Measurements from ENCODE around the gene WDR33. TPM values are rescaled to one million over a fixed set of nuclear protein-coding genes. Genes with fewer than 3 reads are reported as not detected.

The WDR33 gene
- total RNA-seq, 1 experiment from 2014 or later = 29.9 TPM

DNA sequence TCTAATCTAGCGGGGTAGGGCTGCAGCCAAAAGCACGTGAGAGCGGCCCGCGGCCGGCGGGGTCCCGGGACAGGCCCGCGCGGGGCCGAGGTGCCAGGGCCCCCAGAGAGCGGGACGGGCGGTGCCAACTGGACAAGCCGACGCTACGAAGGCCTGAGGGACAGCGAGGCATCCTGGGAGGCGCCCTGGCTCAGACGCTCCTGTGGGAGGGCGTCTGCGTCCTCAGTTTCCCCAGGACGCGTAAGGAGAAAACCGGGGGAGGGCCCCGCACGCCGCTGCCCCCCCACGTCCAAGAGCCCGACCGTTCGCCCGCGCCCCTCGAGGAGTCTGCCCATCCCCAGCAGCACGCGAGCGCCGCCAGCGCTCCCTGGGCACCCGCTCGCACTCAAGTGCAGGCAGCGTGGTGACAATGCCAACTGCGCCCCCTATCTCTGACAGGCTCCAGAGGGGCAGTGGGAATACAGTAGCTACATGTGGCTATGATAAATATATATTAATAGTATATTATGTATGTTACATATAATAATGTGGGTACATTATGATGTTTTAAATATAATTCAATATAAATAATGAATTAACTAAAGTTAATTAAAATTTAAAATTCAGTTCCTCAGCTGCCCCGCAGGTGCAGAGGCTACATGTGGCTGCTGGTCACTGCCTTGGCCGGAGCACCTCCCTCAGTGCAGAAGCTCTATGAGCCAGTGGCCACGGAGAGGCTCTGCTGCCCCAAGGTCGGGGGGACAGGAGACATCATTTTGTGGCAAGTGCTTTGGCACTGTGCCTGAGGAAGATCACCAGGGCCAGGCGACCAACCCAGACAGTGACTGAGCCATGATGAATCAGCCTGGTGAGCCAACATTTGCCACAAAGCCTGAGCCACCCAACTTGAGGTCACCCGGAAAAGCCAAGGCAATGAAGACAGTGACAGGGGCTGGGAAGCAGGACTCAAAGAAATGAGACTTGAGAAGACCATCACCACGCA is 115.2 kb downstream of the WDR33 start:
- DNase-seq (ENCODE audit: low spot score) = no peak

DNA sequence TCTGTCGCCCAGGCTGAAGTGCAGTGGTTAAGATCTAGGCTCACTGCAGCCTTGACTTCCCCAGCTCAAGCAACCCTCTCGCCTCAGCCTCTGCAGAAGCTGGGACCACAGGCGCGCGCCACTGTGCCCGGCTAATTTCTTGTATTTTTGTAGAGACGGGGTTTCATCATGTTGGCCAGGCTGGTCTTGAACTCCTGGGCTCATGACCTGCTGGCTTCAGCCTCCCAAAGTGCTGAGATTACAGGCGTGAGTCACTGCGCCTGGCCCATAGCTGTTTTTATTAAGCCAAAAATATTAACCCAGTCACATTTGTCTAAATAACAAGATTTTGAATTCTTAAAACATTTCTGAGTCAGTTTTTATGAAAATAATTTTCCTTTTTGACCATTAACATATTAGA is 116.0 kb downstream of the WDR33 start:
- no peak for DNase-seq (ENCODE audit: low spot score)

DNA sequence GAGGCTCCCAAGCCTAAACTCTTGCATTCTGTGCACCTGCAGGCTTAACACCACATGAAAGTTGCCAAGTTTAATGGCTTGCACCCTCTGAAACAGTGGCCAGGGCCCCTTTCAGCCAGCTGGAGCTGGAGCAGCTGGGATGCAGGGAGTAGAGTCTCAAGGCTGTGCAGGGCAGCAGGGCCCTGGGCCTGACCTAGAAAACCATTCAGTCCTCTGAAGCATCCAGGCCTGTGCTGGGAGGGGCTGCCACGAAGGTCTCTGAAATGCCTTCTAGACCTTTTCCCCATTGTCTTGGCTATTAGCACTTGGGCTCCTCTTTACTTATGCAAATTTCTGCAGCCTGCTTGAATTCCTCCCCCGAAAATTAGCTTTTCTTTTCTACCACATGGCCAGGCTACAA is 120.3 kb downstream of the WDR33 start:
- DNase-seq (ENCODE audit: low spot score) = no peak

DNA sequence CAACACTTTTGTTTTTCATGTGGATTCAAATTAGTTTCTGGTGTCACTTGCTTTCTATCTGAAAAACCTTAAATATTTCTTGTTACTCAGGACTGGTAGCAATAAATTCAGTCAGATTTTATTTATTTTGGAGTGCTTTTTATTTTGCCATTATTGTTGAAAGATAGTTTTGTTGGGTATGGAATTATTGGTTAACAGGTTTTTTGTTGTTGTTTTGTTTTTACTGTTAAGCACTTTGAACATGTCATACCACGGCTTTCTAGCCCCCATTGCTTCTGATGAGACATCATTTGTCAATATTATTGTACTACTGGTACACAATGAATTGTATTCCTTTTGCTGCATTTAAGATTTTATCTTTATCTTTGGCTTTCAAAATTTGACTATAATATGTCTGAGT is 122.6 kb downstream of the WDR33 start:
- DNase-seq (ENCODE audit: low spot score) = no peak

DNA sequence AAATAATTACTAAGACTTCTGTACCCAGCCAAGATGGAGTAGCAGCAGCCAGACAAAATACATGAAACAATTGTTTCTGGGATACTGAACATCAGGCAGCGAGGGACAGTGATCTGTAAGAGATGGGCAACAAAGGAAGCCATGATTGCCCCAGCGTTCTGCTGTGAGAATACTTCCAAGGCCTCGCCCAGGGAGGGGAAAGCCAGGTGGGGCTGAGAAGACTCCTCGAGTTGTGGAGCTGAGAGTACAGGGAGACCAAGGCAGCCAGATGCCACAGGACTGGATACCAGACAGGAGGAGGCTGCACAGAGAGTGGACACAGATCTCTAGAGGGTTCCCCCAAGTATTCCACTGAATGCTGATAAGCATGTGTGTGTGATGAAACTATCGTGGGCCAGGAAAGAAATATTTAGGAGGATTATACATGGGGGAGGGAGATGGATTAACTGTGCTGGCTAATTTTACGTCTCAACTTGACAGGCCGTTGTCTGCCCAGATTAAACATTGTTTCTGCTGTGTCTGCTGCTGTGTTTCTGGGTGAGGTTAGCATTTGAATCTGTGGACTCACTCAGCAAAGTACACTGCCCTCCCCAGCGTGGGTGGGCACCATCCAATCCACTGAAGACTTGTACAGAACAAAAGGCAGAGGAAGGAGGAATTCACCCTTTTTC is 125.4 kb downstream of the WDR33 start:
- DNase-seq (ENCODE audit: low spot score) = no peak

DNA sequence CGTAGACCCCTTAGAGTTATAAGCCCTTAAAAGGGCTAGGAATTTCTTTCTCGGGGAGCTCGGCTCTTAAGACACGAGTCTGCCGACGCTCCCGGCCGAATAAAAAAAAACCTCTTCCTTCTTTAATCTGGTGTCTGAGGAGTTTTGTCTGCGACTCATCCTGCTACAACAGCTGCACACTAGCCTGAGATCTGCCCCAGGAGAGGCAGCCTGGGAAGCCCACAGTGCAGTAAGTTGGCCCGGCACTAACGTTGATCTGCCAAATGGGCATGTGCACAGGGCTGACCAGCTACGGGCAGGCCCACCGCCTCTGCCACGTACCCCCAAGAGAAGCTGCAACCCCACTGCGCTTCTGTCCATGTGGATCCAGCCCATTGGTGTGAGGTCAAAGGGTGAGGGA is 127.2 kb downstream of the WDR33 start:
- no peak for DNase-seq (ENCODE audit: low spot score)

DNA sequence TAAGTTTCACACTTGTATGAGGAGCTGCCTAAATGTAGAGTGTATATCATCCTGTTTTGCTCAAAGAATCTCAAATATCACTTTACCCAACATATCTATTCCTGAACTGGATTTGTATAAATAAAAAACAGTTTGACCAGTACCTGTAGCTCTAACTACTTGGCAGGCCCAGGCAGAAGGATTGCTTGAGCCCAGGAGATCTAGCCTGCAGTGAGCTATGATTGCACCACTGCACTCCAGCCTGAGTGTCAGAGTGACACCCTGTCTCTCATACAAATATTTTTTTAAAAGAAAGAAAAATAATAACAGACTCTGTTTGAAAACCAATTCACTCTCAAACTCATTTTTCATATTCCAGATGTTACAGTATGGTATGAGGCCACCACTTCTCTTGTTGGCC is 127.9 kb downstream of the WDR33 start:
- no peak for DNase-seq (ENCODE audit: low spot score)

DNA sequence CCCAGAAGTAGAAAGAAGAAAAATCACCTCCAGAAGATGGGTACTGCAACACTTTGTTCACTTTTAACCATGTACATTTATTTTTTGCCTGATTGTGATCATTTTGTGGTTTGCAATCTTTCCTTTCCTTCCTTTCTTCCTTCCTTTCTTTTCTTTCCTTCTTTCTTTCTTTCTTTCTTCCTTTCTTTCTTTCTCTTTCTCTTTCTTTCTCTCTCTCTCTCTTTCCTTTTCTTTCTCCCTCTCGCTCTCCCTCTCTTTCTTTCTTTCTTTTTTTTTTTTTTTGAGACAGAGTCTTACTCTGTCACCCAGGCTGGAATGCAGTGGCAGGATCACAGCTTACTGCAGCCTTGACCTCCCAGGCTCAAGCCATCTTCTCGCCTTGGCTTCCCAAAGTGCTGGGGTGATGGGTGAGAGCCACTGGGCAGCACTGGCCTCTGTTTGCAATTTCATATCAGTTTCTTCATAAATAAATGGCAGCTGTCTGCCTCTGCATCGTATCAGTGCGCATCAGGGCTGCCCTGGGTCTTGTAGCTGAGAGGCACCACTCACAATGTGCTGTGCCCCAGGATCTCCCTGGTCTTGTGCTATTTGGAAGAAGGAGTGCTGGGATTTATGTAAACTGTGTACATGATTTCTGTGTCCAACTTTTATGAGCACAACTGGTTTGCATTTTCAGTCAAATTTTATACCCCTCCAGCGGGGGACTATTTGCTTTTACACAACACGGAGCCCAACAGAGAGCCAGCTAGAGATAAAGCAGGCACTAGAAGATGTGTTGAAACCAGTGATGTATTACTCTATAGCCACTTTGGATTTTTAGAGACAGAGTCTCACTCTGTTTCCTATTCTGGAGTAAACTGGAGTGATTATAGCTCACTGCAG is 128.8 kb downstream of the WDR33 start:
- DNase-seq (ENCODE audit: low spot score) = no peak

DNA sequence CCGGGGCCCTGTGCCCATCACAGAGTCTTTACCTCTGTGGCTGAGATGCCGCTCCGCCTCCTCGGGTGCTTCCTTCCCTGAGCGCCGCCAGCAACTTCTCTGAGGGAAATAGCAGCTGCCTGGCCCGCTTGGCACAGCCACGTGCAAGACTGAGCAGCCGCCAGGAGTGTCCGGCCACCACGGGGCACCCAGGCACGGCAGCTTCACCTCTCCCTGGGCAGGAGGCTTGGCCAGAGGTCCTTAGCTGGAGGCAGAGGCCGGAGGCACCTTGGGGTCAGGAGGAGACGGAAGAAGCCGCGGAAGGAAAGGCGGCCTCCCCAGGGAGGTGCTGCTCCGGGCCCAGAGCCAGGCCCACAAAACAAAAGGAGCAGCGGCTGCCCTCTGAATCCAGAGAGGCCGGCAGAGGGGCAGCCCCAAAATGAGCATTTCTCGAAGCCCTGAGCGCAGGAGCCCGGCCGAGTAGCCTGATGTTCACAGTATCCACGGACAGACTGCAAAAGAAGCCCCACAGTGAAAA is 129.6 kb downstream of the WDR33 start:
- no peak for DNase-seq (ENCODE audit: low spot score)

DNA sequence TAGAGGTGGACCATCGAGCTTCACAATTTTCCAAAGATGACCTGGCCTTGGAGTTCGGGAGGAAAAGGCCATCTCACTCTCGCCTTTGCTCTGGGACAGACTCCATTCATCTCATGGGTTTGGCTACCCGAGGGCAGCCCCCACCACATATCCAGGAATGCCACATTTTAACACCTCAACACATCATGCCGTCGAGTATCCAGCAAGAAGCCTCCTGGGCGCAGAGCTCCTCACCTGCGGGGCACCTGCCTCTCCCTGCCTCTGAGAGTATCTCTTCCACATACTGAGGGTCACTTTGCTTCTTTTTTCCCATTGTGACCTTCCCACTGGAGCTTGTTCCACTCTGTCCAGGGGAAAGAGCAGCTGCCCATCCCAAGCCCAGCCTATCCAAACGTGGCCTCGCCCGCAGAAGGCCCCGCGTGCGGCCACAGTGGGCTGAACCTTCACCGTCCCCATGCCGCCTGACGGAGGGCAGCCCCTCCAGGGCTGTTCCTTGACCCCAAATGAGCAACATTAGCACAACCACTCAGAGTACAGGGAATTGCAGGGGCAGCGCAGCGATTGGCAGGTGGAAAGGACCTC is 130.2 kb downstream of the WDR33 start:
- no peak for DNase-seq (ENCODE audit: low spot score)

DNA sequence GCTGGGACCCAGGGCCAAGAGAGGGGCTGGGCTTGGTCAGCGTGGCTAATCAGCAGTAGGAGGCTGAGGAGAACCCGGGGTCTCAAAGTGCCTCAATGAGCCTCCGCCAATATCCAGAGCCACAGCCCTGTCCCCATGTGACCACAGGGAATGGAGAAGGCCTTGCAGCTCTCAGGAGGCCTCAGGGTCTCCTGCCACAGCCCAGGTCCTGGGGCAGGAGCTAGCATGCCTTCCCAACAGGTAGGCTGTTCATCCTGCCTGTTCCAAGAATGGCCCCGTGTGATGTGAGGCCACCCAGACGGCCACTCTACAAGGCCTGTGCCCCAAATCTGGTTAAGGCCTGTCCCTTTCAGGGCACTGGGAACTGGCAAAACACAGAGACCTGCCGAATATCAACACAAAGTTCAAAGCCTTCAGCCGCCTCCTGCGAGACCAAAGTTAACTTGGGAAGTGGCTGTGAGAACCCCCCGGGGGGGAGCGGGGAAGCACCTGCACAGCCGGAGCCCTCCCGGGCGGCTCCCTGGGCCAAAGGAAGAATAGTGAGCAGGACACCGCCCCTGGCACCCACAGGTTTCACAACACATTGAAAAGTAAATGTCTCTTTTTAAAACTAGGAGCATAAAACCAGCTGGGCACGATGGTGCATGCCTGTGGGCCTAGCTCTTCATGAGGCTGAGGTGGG is 131.2 kb downstream of the WDR33 start:
- DNase-seq (ENCODE audit: low spot score) = no peak

DNA sequence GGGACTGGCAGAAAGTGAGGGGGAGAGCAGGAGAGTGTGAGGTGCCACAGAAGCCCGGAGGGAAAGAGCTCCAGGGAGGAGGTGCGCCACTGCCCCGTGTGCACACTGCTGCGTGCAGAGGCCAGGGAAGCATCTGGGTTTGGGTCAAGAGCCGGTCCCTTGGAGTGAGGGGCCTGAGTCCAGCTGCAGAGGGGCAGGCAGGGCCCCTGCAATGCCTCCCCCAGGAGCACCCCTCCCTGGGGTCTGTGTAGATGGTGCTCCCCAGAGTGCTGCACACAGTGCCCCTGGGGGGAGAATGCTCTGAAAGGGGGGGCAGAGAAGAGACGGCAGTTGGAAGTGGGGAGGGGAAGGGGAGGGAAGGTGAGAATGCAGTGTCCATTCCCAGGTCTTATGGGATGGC is 132.0 kb downstream of the WDR33 start:
- no peak for DNase-seq (ENCODE audit: low spot score)

DNA sequence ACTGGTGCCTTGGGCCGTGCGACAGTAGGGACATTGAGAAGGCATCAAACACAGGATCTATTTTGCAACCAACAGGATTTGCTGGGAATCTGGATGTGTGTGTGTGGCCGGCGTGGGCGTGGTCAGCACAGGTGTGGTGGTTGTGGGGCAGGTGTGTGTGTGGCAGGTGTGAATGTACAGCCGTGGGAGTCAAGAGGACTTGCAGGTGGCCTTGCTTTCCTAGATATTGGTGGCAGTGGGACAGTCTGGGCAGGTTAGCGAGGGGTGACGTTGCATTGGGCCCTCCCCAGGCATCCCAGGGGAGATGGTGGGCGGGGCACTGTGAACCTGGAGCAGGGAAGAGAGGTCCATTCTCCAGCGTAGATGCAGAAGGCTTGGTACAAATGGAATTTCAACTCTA is 132.4 kb downstream of the WDR33 start:
- DNase-seq (ENCODE audit: low spot score) = no peak

DNA sequence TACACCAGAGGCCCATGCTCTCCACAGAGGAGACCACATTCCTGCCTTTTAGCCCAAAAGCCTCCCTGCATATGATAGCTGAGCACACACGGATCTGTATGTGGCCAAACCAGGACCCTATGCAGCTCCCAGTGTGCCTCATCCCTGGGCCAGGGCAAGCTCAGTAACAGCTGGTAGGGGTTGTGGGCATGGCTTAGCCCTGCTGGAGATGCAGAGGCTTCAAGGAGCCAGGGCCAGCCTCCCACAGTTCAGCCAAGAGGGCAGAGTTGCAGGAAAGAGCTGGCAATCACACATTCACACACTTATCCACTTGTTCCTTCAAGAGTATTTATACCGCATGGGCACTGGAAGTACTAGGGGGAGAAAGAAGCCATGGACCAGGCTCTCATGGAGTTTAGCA is 134.1 kb downstream of the WDR33 start:
- DNase-seq (ENCODE audit: low spot score) = no peak

DNA sequence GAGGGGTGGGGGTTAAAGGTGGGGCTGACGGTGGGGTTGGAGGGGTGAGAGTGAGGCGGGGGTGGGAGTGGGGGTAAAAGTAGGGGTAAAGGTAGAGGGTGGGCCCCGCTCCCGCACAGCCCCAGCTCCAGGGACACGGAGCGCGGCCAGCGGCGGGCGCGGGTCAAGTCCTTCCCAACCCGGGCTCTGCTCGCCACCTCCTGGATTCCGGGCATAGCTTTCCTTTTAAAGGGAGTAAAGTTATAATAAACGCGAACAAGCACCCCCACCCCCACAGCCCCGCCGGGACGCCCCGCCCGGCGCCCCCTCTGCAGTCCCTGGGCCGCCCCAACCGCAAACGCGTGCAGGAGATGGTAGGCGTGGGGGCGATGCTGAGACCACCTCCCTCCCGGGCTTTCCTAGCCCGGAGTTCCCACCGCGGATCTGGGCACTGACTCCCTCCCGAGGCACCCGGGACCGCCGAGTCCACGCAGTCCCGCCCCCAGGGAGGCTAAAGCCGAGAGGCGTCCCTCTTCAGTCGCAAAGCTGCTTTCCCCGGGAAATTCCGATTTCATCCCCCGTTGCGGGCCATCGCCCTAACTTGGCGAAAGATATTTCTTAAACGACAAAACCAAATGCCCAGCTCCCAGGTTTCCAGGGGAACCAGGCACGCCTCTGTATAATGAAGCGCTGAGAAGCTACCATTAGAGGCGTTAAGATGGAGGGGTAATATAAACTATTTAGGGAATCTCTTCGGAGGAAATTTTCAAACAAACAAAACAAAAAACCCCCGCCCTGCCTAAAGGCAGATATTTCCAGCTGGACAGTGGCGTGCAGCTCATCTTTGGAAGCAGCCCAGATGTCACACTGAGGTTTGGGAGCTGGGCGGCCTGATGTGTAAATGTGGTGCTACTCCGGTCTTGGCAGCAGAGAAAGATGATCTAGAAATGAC is 135.4 kb downstream of the WDR33 start, which contains the start of gene LIMS2:
LIMS2 (minus strand) TSS at position 200 of the 931 bp plus-strand sequence. CDS start 506 bp downstream, outside the sequence.
- no peak for DNase-seq (ENCODE audit: low spot score)

DNA sequence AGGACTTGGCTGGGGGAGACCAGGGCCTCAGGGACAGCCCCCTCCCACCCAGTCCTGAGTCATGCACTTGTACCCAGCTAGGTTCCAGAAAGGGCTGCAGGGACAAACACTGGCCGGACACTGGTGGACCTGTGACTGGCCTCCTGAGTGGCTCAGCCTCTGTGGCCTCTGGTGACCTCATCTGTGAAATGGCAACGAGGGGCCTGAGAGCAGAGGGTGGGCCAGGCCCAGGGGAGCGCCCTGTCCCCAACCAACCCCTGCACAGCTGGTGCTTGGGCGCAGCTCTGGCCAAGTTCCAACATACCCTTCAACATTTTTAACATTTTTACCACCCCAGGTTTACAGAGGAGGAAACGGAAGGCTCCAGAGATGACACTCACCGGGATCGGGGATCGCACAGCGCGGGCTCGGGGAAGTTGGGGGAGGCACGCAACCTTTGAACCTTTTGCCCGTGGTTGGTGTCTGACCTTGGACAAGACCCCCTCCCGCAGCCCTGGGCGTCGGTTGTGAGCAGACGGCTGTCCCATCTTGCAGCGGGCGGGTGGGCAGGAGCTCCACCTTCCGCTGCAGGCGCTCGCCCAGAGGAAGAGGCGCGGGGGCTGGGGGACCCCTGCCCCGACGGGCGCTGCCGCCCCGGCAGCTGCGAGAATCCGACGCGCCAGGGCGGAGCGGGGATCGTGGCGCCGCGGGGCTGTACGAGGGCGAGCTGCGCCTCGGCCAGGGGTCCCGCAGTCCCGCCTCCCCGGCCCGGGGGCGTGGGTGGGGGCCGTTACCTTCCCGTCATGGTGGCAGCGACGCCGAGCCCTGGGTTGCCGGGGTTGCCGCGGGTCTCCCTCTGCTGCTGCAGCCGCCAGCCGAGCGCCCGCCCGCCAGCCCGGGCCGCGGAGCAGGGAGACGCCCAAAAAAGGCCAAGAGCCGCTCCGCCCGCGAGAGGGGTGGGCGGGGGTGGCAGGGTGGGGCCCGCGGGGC is 136.4 kb downstream of the WDR33 start:
- DNase-seq (ENCODE audit: low spot score) = no peak

DNA sequence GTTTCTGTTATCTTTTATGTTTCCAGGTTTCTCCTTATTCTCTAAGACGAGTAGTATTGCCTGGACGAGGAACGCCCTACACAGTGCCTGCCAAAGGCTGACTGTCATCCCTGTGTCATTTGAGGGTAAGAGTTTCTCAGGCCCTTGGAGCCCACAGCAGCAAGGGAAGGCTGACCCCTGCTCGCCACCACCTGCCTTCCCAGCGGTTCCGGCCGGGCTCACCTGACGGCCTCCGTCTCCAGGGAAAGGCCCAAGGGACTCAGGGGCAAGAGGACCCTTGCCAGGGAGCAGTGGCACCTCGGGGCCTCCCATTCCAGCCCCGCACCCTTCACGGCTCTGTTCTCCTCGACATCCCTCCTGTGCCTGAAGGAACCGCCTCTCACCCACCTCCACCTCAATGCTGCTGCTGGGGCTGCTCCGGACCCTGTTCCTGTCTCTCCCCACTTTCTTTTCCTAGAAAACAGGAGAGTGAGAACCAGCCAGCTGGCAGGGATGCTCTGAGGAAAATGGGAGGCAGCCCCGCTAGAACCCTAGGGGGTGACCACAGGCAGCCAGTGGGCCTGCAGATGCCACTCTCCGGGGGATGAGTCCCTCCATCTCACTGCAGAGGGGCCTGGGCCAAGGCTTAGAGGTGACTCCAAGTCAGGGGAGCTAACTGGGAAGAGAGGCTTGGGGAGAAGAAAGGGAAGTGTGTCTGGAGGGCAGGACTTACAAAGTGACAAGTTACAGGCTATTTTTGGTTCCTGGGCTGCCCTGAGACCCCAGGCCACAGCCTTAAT is 137.5 kb downstream of the WDR33 start:
- DNase-seq (ENCODE audit: low spot score) = no peak

All from H4 (cell line).